ENCODE results near the gene IFT52. TPM values are rescaled to one million over a fixed set of nuclear protein-coding genes. Genes with fewer than 3 reads are reported as not detected.
"Not testable (repeated sequence)": the region's sequence is repeated elsewhere in the genome, so short reads cannot be mapped to it uniquely, and the experiment has no call there.

IFT52 gene
- polyA plus RNA-seq, 3 donors: 69.1 to 73.0 (median 70.6) TPM

- no peak for DNase-seq
Observed at GRCh38 chr20:43590036-43590391, 723 bp upstream of the IFT52 start.

GRCh38 chr20:43601960-43602359 lies 11.2 kb downstream of the IFT52 start:
- not testable (repeated sequence) for DNase-seq

- no peak for DNase-seq
Observed at GRCh38 chr20:43603124-43603523, 12.4 kb downstream of the IFT52 start.

GRCh38 chr20:43605715-43606114 lies 15.0 kb downstream of the IFT52 start:
- no peak for DNase-seq

- not testable (repeated sequence) for DNase-seq
Observed at GRCh38 chr20:43607278-43607677, 16.5 kb downstream of the IFT52 start.

- no peak for DNase-seq
Observed at GRCh38 chr20:43631598-43631997, 40.9 kb downstream of the IFT52 start.

- no peak for DNase-seq
Observed at GRCh38 chr20:43636429-43636828, 45.7 kb downstream of the IFT52 start.

GRCh38 chr20:43642548-43642947 lies 51.8 kb downstream of the IFT52 start:
- no peak for DNase-seq

GRCh38 chr20:43650997-43651525 lies 60.3 kb downstream of the IFT52 start:
- DNase-seq: no peak

GRCh38 chr20:43651650-43652184 lies 61.0 kb downstream of the IFT52 start:
- DNase-seq: not testable (repeated sequence)

- DNase-seq: no peak
Observed at GRCh38 chr20:43653966-43654365, 63.2 kb downstream of the IFT52 start.

GRCh38 chr20:43655176-43655575 lies 64.4 kb downstream of the IFT52 start:
- DNase-seq: not testable (repeated sequence)

GRCh38 chr20:43655937-43656336 lies 65.2 kb downstream of the IFT52 start:
- DNase-seq: no peak

- no peak for DNase-seq
Observed at GRCh38 chr20:43658069-43658722, 67.5 kb downstream of the IFT52 start.

- no peak for DNase-seq
Observed at GRCh38 chr20:43658723-43659419, 68.1 kb downstream of the IFT52 start.

GRCh38 chr20:43662943-43663655 lies 72.4 kb downstream of the IFT52 start:
- no peak for DNase-seq

GRCh38 chr20:43665466-43666176 lies 74.9 kb downstream of the IFT52 start:
- no peak for DNase-seq

- DNase-seq: peak; percentile 65
Observed at GRCh38 chr20:43666376-43667328, 75.9 kb downstream of the IFT52 start, which contains the start of gene MYBL2. TSS of gene MYBL2 (plus strand) at chr20:43667114. CDS start at chr20:43667284, 170 bp downstream.

GRCh38 chr20:43667341-43668132 lies 76.8 kb downstream of the IFT52 start:
- DNase-seq: no peak

- no peak for DNase-seq
Observed at GRCh38 chr20:43669332-43669731, 78.6 kb downstream of the IFT52 start.
